ENCODE data around the gene SLC66A1. TPM values are rescaled to one million over a fixed set of nuclear protein-coding genes. Genes with fewer than 3 reads are reported as not detected.
A peak's percentile ranks its signal among the peaks of the same experiment; 100 is the strongest.
"Not testable (repeated sequence)": the region's sequence is repeated elsewhere in the genome, so short reads cannot be mapped to it uniquely, and the experiment has no call there.

Gene SLC66A1
- 1 to 10 TPM; 4.8 to 6.4 TPM for total RNA-seq
- 1 to 10 TPM; 3.1 to 4.3 (median 3.7) TPM for polyA plus RNA-seq
- 2.6 to 9.2 (median 3.0) reads per million in 6 experiments for total RNA-seq

GRCh38 chr1:19311931-19312781, at the start of gene SLC66A1, which contains the start of gene AKR7A2:
SLC66A1 (plus strand) TSS chr1:19312326; CDS start chr1:19317678, 5,352 bp downstream.
AKR7A2 (minus strand) TSS chr1:19312144; CDS start chr1:19312124, 20 bp downstream.
- Mint-ChIP-seq H3K4me3 (peak within 1 kb of the TSS; percentile 84 to 96 (median 89)), H3K36me3 (peaks cover 0 to 9% (median 5%) of the 10 kb centered on the region in 3 donors), H3K27ac (peak within 1 kb of the TSS; percentile 63 to 95 (median 84)), H3K9me3 (no peaks in the 10 kb centered on the region), H3K27me3 (no peaks in the 10 kb centered on the region), H3K4me1 (peaks cover 27 to 57% (median 49%) of the 10 kb centered on the region in 4 donors)
- POLR2A ChIA-PET, result interaction anchor here (0.7 to 2.0 kb wide), 4 partner anchors 24 to 339 kb away, joined by 3 to 6 read pairs (median 4); partner anchors contain the start of genes EMC1 and MRTO4
- ATAC-seq (peak; percentile 92 to 93), DNase-seq (peak; percentile 77 to 90 (median 88))

GRCh38 chr1:19262744-19263143, 49.4 kb upstream of the SLC66A1 start:
- Mint-ChIP-seq H3K27me3 (no peaks in the 10 kb centered on the region), H3K4me3 (no peak overlapping the region), H3K27ac (peak overlapping the region in 2 of 10 donors; percentile 59 to 66), H3K4me1 (no peaks in the 10 kb centered on the region), H3K9me3 (no peaks in the 10 kb centered on the region), H3K36me3 (peaks cover 0 to 28% (median 0%) of the 10 kb centered on the region in 3 donors)
- ATAC-seq (no peak), DNase-seq (no peak)
- POLR2A ChIA-PET, result no interaction called here

- Mint-ChIP-seq H3K27me3 (peaks cover 9 to 15% (median 12%) of the 10 kb centered on the region in 5 donors), H3K9me3 (peaks cover 0 to 6% (median 0%) of the 10 kb centered on the region in 9 donors), H3K4me3 (no peak overlapping the region), H3K4me1 (peaks cover 0 to 6% (median 2%) of the 10 kb centered on the region in 4 donors), H3K36me3 (peaks cover 0 to 5% (median 0%) of the 10 kb centered on the region in 3 donors), H3K27ac (no peak overlapping the region)
- DNase-seq, result no peak
- POLR2A ChIA-PET, result no interaction called here
- no peak for ATAC-seq
These were observed 43.7 kb upstream of the SLC66A1 start for GRCh38 chr1:19268445-19268844.

- H3K27ac Mint-ChIP-seq, DNase-seq, H3K4me3 Mint-ChIP-seq, H3K4me1 Mint-ChIP-seq, POLR2A ChIA-PET, H3K36me3 Mint-ChIP-seq, ATAC-seq: not testable (repeated sequence)
- H3K9me3 Mint-ChIP-seq, result peaks cover 0 to 10% (median 0%) of the 10 kb centered on the region in 9 donors
- H3K27me3 Mint-ChIP-seq, result peaks cover 13 to 24% (median 18%) of the 10 kb centered on the region in 5 donors
These were observed 42.4 kb upstream of the SLC66A1 start for GRCh38 chr1:19269427-19270342.

GRCh38 chr1:19270343-19270730, 41.8 kb upstream of the SLC66A1 start:
- H3K36me3 Mint-ChIP-seq, result peaks cover 3 to 11% (median 4%) of the 10 kb centered on the region in 3 donors
- DNase-seq, H3K27ac Mint-ChIP-seq, H3K4me1 Mint-ChIP-seq, H3K4me3 Mint-ChIP-seq, ATAC-seq, POLR2A ChIA-PET: not testable (repeated sequence)
- H3K27me3 Mint-ChIP-seq, result peaks cover 13 to 27% (median 18%) of the 10 kb centered on the region in 5 donors
- peaks cover 0 to 17% (median under 1%) of the 10 kb centered on the region in 9 donors for H3K9me3 Mint-ChIP-seq

GRCh38 chr1:19272064-19272463, 40.1 kb upstream of the SLC66A1 start:
- H3K36me3 Mint-ChIP-seq, result peaks cover 3 to 16% (median 6%) of the 10 kb centered on the region in 3 donors
- peaks cover 0 to 24% (median 5%) of the 10 kb centered on the region in 9 donors for H3K9me3 Mint-ChIP-seq
- H3K4me1 Mint-ChIP-seq, result peaks cover 0 to 9% (median 5%) of the 10 kb centered on the region in 4 donors
- peaks cover 13 to 27% (median 18%) of the 10 kb centered on the region in 5 donors for H3K27me3 Mint-ChIP-seq
- peak overlapping the region in 1 of 10 donors; percentile 49 for H3K27ac Mint-ChIP-seq
- ATAC-seq (no peak), DNase-seq (no peak)
- no peak overlapping the region for H3K4me3 Mint-ChIP-seq
- POLR2A ChIA-PET, result interaction anchor here (0.6 kb wide), 1 partner anchor 562 kb away, joined by 4 read pairs; no protein-coding TSS in a partner anchor

GRCh38 chr1:19273106-19273843, 38.9 kb upstream of the SLC66A1 start:
- H3K36me3 Mint-ChIP-seq, result peaks cover 3 to 16% (median 6%) of the 10 kb centered on the region in 3 donors
- peak overlapping the region in 5 of 10 donors; percentile 10 to 63 (median 40) for H3K4me3 Mint-ChIP-seq
- POLR2A ChIA-PET, result no interaction called here
- H3K9me3 Mint-ChIP-seq, result peaks cover 0 to 28% (median 5%) of the 10 kb centered on the region in 9 donors
- H3K27me3 Mint-ChIP-seq, result peaks cover 13 to 27% (median 18%) of the 10 kb centered on the region in 5 donors
- DNase-seq, result no peak
- ATAC-seq, result no peak
- peak overlapping the region in 3 of 10 donors; percentile 21 to 54 (median 22) for H3K27ac Mint-ChIP-seq
- H3K4me1 Mint-ChIP-seq, result peaks cover 0 to 9% (median 5%) of the 10 kb centered on the region in 4 donors

GRCh38 chr1:19273844-19274531, 38.1 kb upstream of the SLC66A1 start:
- Mint-ChIP-seq H3K27ac (peak overlapping the region in 1 of 10 donors; percentile 79), H3K9me3 (peaks cover 0 to 28% (median 5%) of the 10 kb centered on the region in 9 donors), H3K4me3 (peak overlapping the region in 2 of 10 donors; percentile 18 to 40), H3K36me3 (peaks cover 3 to 16% (median 6%) of the 10 kb centered on the region in 3 donors), H3K27me3 (peaks cover 13 to 27% (median 18%) of the 10 kb centered on the region in 5 donors)
- ATAC-seq, result peak; percentile 65 to 79
- H3K4me1 Mint-ChIP-seq, POLR2A ChIA-PET, DNase-seq: not testable (repeated sequence)

GRCh38 chr1:19274636-19275035, 37.5 kb upstream of the SLC66A1 start:
- Mint-ChIP-seq H3K4me1 (peaks cover 0 to 9% (median 5%) of the 10 kb centered on the region in 4 donors), H3K36me3 (peaks cover 3 to 16% (median 6%) of the 10 kb centered on the region in 3 donors), H3K27me3 (peaks cover 13 to 27% (median 18%) of the 10 kb centered on the region in 5 donors), H3K9me3 (peaks cover 0 to 28% (median 5%) of the 10 kb centered on the region in 9 donors), H3K4me3 (peak overlapping the region in 1 of 10 donors; percentile 11), H3K27ac (peak overlapping the region in 1 of 10 donors; percentile 79)
- POLR2A ChIA-PET, result no interaction called here
- no peak for DNase-seq
- ATAC-seq, result no peak

- Mint-ChIP-seq H3K4me1 (peaks cover 3 to 7% (median 3%) of the 10 kb centered on the region in 4 donors), H3K4me3 (no peak overlapping the region), H3K36me3 (peaks cover 0 to 2% (median 1%) of the 10 kb centered on the region in 3 donors), H3K9me3 (peaks cover 0 to 3% (median 0%) of the 10 kb centered on the region in 9 donors), H3K27ac (no peak overlapping the region), H3K27me3 (peaks cover 0 to 9% (median 2%) of the 10 kb centered on the region in 5 donors)
- POLR2A ChIA-PET, result no interaction called here
- ATAC-seq (no peak), DNase-seq (no peak)
These were observed 28.2 kb upstream of the SLC66A1 start for GRCh38 chr1:19283891-19284290.

- POLR2A ChIA-PET, result no interaction called here
These were observed 27.2 kb upstream of the SLC66A1 start for GRCh38 chr1:19284881-19285280.

More at GRCh38 chr1:19284881-19285280, 27.2 kb upstream of the SLC66A1 start:
- Mint-ChIP-seq H3K27me3 (peaks cover 2 to 19% (median 8%) of the 10 kb centered on the region in 5 donors), H3K4me1 (peaks cover 5 to 12% (median 7%) of the 10 kb centered on the region in 4 donors), H3K36me3 (peaks cover 0 to 2% (median 1%) of the 10 kb centered on the region in 3 donors), H3K9me3 (peaks cover 0 to 3% (median 0%) of the 10 kb centered on the region in 9 donors), H3K27ac (no peak overlapping the region), H3K4me3 (no peak overlapping the region)
- ATAC-seq (no peak), DNase-seq (no peak)
